Measurements from ENCODE around the gene SPTLC2. TPM values are rescaled to one million over a fixed set of nuclear protein-coding genes. Genes with fewer than 3 reads are reported as not detected.
A peak's percentile ranks its signal among the peaks of the same experiment; 100 is the strongest.
"Not testable (repeated sequence)": the region's sequence is repeated elsewhere in the genome, so short reads cannot be mapped to it uniquely, and the experiment has no call there.

The SPTLC2 gene
- total RNA-seq, 5 donors from 2014 or later (not counting 1 experiment from before 2014, with no cell fraction given), result 20.8 to 33.7 (median 26.2) TPM

- Mint-ChIP-seq H3K27ac (peak overlapping the region in 1 of 2 donors; percentile 9), H3K36me3 (peaks cover 48% of the 10 kb centered on the region), H3K27me3 (no peaks in the 10 kb centered on the region), H3K9me3 (no peaks in the 10 kb centered on the region), H3K4me3 (no peak overlapping the region), H3K4me1 (peaks cover 0 to 17% (median 15%) of the 10 kb centered on the region in 3 donors)
- Histone ChIP-seq H3K36me3 (ENCODE audit: control insufficient read depth in 2 of 2, extremely low read depth in 1 of 2, insufficient read depth in 1 of 2, low read length in 1 of 2) (peaks cover 8 to 59% of the 10 kb centered on the region in 2 donors), H3K9me3 (no peaks in the 10 kb centered on the region), H3K27ac (ENCODE audit: low read length) (no peak overlapping the region), H3K4me3 (ENCODE audit: control insufficient read depth in 1 of 2, extremely low read depth in 1 of 2, low read length in 1 of 2) (no peak overlapping the region), H3K27me3 (replicated peaks in 1 of 2; ENCODE audit: control insufficient read depth in 2 of 2, extremely low read depth in 1 of 2, insufficient read depth in 2 of 2, low read length in 1 of 2) (no peaks in the 10 kb centered on the region), H3K4me1 (ENCODE audit: control insufficient read depth in 1 of 2, extremely low read depth in 1 of 2, insufficient read depth in 2 of 2, low read length in 2 of 2) (peaks cover 0 to 2% of the 10 kb centered on the region in 2 experiments)
- 31% methylated on average over 2 of the region's 4 CpGs for whole genome bisulfite sequencing (ENCODE audit: insufficient coverage)
- ChIA-PET POLR2A (no interaction called here), CTCF (interaction anchor here in 1 of 2 donors (0.5 to 0.6 kb wide), 2 partner anchors 41 to 128 kb away, joined by 3 read pairs; no protein-coding TSS in a partner anchor)
- no peak for DNase-seq
- ATAC-seq (replicated peaks in 1 of 4), result no peak
Observed at GRCh38 chr14:77556946-77557345, 59.5 kb downstream of the SPTLC2 start.

GRCh38 chr14:77554816-77555599 lies 61.4 kb downstream of the SPTLC2 start:
- Mint-ChIP-seq H3K27me3 (no peaks in the 10 kb centered on the region), H3K4me1 (peaks cover 2 to 19% (median 15%) of the 10 kb centered on the region in 3 donors), H3K4me3 (no peak overlapping the region), H3K27ac (peak overlapping the region; percentile 60 to 61), H3K36me3 (peaks cover 37% of the 10 kb centered on the region), H3K9me3 (no peaks in the 10 kb centered on the region)
- peaks cover 8 to 49% of the 10 kb centered on the region in 2 donors for H3K36me3 ChIP-seq (ENCODE audit: control insufficient read depth in 2 of 2, extremely low read depth in 1 of 2, insufficient read depth in 1 of 2, low read length in 1 of 2)
- no peak overlapping the region for H3K4me3 ChIP-seq (ENCODE audit: control insufficient read depth in 1 of 2, extremely low read depth in 1 of 2, low read length in 1 of 2)
- ChIA-PET CTCF (no interaction called here), POLR2A (no interaction called here)
- no peaks in the 10 kb centered on the region for H3K9me3 ChIP-seq
- H3K27me3 ChIP-seq (replicated peaks in 1 of 2; ENCODE audit: control insufficient read depth in 2 of 2, extremely low read depth in 1 of 2, insufficient read depth in 2 of 2, low read length in 1 of 2), result no peaks in the 10 kb centered on the region
- no peak for DNase-seq
- no peak for ATAC-seq (replicated peaks in 1 of 4)
- no peak overlapping the region for H3K27ac ChIP-seq (ENCODE audit: low read length)
- 100% methylated on average over 6 of the region's 9 CpGs for WGBS (ENCODE audit: insufficient coverage)
- peaks cover 0 to 2% of the 10 kb centered on the region in 2 experiments for H3K4me1 ChIP-seq (ENCODE audit: control insufficient read depth in 1 of 2, extremely low read depth in 1 of 2, insufficient read depth in 2 of 2, low read length in 2 of 2)

- H3K4me3 ChIP-seq (ENCODE audit: control insufficient read depth in 1 of 2, extremely low read depth in 1 of 2, low read length in 1 of 2), result no peak overlapping the region
- Mint-ChIP-seq H3K9me3 (no peaks in the 10 kb centered on the region), H3K27ac (peak overlapping the region; percentile 60 to 61), H3K36me3 (peaks cover 38% of the 10 kb centered on the region), H3K4me3 (peak overlapping the region in 2 of 3 donors; percentile 8 to 13), H3K27me3 (no peaks in the 10 kb centered on the region), H3K4me1 (peaks cover 6 to 19% (median 15%) of the 10 kb centered on the region in 3 donors)
- DNase-seq (peak in 1 of 35 experiments; percentile 4), ATAC-seq (replicated peaks in 1 of 4) (no peak)
- H3K36me3 ChIP-seq (ENCODE audit: control insufficient read depth in 2 of 2, extremely low read depth in 1 of 2, insufficient read depth in 1 of 2, low read length in 1 of 2), result peaks cover 8 to 50% of the 10 kb centered on the region in 2 donors
- ChIA-PET POLR2A (interaction anchor here (0.6 kb wide), 2 partner anchors 30 to 156 kb away, joined by 3 read pairs; no protein-coding TSS in a partner anchor), CTCF (interaction anchor here in 1 of 2 donors (0.6 kb wide), 1 partner anchor 192 kb away, joined by 4 read pairs; no protein-coding TSS in a partner anchor)
- no peaks in the 10 kb centered on the region for H3K9me3 ChIP-seq
- H3K27me3 ChIP-seq (replicated peaks in 1 of 2; ENCODE audit: control insufficient read depth in 2 of 2, extremely low read depth in 1 of 2, insufficient read depth in 2 of 2, low read length in 1 of 2), result no peaks in the 10 kb centered on the region
- WGBS (ENCODE audit: insufficient coverage), result 17% methylated on average over 4 of the region's 5 CpGs
- H3K4me1 ChIP-seq (ENCODE audit: control insufficient read depth in 1 of 2, extremely low read depth in 1 of 2, insufficient read depth in 2 of 2, low read length in 2 of 2), result peaks cover 0 to 2% of the 10 kb centered on the region in 2 experiments
- no peak overlapping the region for H3K27ac ChIP-seq (ENCODE audit: low read length)
Observed at GRCh38 chr14:77554207-77554606, 62.2 kb downstream of the SPTLC2 start.

- ChIA-PET POLR2A (no interaction called here), CTCF (interaction anchor here in 1 of 2 donors (0.5 to 0.6 kb wide), 2 partner anchors 397 to 635 kb away, joined by 3 to 5 read pairs; no protein-coding TSS in a partner anchor)
- Mint-ChIP-seq H3K9me3 (no peaks in the 10 kb centered on the region), H3K4me3 (no peak overlapping the region), H3K27ac (no peak overlapping the region), H3K36me3 (peaks cover 53% of the 10 kb centered on the region), H3K4me1 (peaks cover 6 to 8% (median 8%) of the 10 kb centered on the region in 3 donors), H3K27me3 (no peaks in the 10 kb centered on the region)
- Histone ChIP-seq H3K27ac (ENCODE audit: low read length) (no peak overlapping the region), H3K9me3 (no peaks in the 10 kb centered on the region), H3K4me3 (ENCODE audit: control insufficient read depth in 1 of 2, extremely low read depth in 1 of 2, low read length in 1 of 2) (no peak overlapping the region), H3K36me3 (ENCODE audit: control insufficient read depth in 2 of 2, extremely low read depth in 1 of 2, insufficient read depth in 1 of 2, low read length in 1 of 2) (peaks cover 5 to 49% of the 10 kb centered on the region in 2 donors), H3K4me1 (ENCODE audit: control insufficient read depth in 1 of 2, extremely low read depth in 1 of 2, insufficient read depth in 2 of 2, low read length in 2 of 2) (no peaks in the 10 kb centered on the region), H3K27me3 (replicated peaks in 1 of 2; ENCODE audit: control insufficient read depth in 2 of 2, extremely low read depth in 1 of 2, insufficient read depth in 2 of 2, low read length in 1 of 2) (no peaks in the 10 kb centered on the region)
- no CpG with 5 or more reads among the region's 1 CpG for WGBS (ENCODE audit: insufficient coverage)
- ATAC-seq (replicated peaks in 1 of 4), result no peak
- DNase-seq, result no peak
Observed at GRCh38 chr14:77549451-77549850, 67.0 kb downstream of the SPTLC2 start.

GRCh38 chr14:77547512-77548180 lies 68.8 kb downstream of the SPTLC2 start:
- Mint-ChIP-seq H3K36me3 (peaks cover 54% of the 10 kb centered on the region), H3K4me3 (no peak overlapping the region), H3K4me1 (peaks cover 5 to 10% (median 8%) of the 10 kb centered on the region in 3 donors), H3K27me3 (no peaks in the 10 kb centered on the region), H3K27ac (no peak overlapping the region), H3K9me3 (no peaks in the 10 kb centered on the region)
- H3K27me3 ChIP-seq (replicated peaks in 1 of 2; ENCODE audit: control insufficient read depth in 2 of 2, extremely low read depth in 1 of 2, insufficient read depth in 2 of 2, low read length in 1 of 2), result no peaks in the 10 kb centered on the region
- DNase-seq (no peak), ATAC-seq (replicated peaks in 1 of 4) (no peak)
- ChIA-PET POLR2A (interaction anchor here in 1 of 2 donors (0.7 kb wide), 1 partner anchor 637 kb away, joined by 3 read pairs; no protein-coding TSS in a partner anchor), CTCF (interaction anchor here in 1 of 2 donors (0.7 kb wide), 1 partner anchor 472 kb away, joined by 5 read pairs; no protein-coding TSS in a partner anchor)
- WGBS (ENCODE audit: insufficient coverage), result 97% methylated on average over 3 of the region's 8 CpGs
- H3K4me1 ChIP-seq (ENCODE audit: control insufficient read depth in 1 of 2, extremely low read depth in 1 of 2, insufficient read depth in 2 of 2, low read length in 2 of 2), result no peaks in the 10 kb centered on the region
- no peak overlapping the region for H3K27ac ChIP-seq (ENCODE audit: low read length)
- H3K36me3 ChIP-seq (ENCODE audit: control insufficient read depth in 2 of 2, extremely low read depth in 1 of 2, insufficient read depth in 1 of 2, low read length in 1 of 2), result peaks cover 5 to 48% of the 10 kb centered on the region in 2 donors
- no peak overlapping the region for H3K4me3 ChIP-seq (ENCODE audit: control insufficient read depth in 1 of 2, extremely low read depth in 1 of 2, low read length in 1 of 2)
- H3K9me3 ChIP-seq, result no peaks in the 10 kb centered on the region

- H3K27ac Mint-ChIP-seq; H3K27ac ChIP-seq (ENCODE audit: low read length); H3K4me1 ChIP-seq (ENCODE audit: control insufficient read depth in 1 of 2, extremely low read depth in 1 of 2, insufficient read depth in 2 of 2, low read length in 2 of 2); DNase-seq; H3K27me3 Mint-ChIP-seq; CTCF ChIA-PET; H3K9me3 Mint-ChIP-seq; POLR2A ChIA-PET; ATAC-seq (replicated peaks in 1 of 4); H3K9me3 ChIP-seq; H3K27me3 ChIP-seq (replicated peaks in 1 of 2; ENCODE audit: control insufficient read depth in 2 of 2, extremely low read depth in 1 of 2, insufficient read depth in 2 of 2, low read length in 1 of 2); H3K4me3 ChIP-seq (ENCODE audit: control insufficient read depth in 1 of 2, extremely low read depth in 1 of 2, low read length in 1 of 2); H3K4me3 Mint-ChIP-seq: not testable (repeated sequence)
- H3K36me3 ChIP-seq (ENCODE audit: control insufficient read depth in 2 of 2, extremely low read depth in 1 of 2, insufficient read depth in 1 of 2, low read length in 1 of 2), result peaks cover 5 to 38% of the 10 kb centered on the region in 2 donors
- H3K36me3 Mint-ChIP-seq, result peaks cover 47% of the 10 kb centered on the region
- H3K4me1 Mint-ChIP-seq, result peaks cover 7 to 18% (median 16%) of the 10 kb centered on the region in 3 donors
- 80% methylated on average over 1 of the region's 11 CpGs for WGBS (ENCODE audit: insufficient coverage)
Observed at GRCh38 chr14:77545171-77545570, 71.3 kb downstream of the SPTLC2 start.
